B cell (primary cell): ENCODE results near the gene CTCFL.

Experiments
- CTCF ChIP-seq: fragments of 200-600 bp; IDR thresholded peaks from one replicate; pipeline ENCODE4 v1.8.0; 2022; ENCODE audit warnings: antibody characterized with exemption, mild to moderate bottlenecking
- EZH2 ChIP-seq: IDR thresholded peaks from 2 replicates; pipeline ENCODE4 v1.6.1; 2012; ENCODE audit warnings: borderline replicate concordance, low read depth, mild to moderate bottlenecking, moderate library complexity, low read length; ENCODE audit not compliant: insufficient read depth, poor library complexity, severe bottlenecking

- no peak for TF ChIP-seq CTCF
- TF ChIP-seq EZH2: no peak
Observed at GRCh38 chr20:57546956-57547649, 22.2 kb upstream of the CTCFL start.
